ENCODE data around the gene CAPN14. TPM values are rescaled to one million over a fixed set of nuclear protein-coding genes. Genes with fewer than 3 reads are reported as not detected.
A peak's percentile ranks its signal among the peaks of the same experiment; 100 is the strongest.

The CAPN14 gene
- total RNA-seq, 1 donor: under 0.01 TPM

DNA sequence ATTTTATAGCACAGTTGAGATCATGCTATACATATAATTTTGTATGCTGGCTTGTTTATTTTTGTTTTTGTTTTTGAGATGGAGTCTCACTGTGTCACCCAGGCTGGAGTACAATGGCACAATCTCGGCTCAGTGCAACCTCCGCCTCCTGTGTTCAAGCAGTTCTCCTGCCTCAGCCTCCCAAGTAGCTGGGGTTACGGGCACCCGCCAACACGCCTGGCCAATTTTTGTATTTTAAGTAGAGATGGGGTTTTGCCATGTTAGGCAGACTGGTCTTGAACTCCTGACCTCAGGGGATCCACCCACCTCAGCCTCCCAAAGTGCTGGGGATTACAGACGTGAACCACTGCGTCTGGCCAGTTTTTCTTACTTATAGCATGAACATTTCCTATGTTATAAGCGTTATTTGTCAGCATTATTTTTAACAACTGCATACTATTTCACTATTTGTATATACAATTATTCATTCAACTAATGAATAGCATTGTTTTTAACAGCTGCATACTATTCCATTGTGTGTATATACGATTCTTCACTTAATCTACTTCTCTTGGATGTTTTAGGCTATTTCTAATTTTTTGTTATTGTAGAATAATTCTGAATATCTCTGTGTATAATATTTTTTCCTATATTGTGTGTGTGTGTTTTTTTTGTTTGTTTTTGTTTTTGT, 20.2 kb upstream of the CAPN14 start:
- TF ChIP-seq, protein P1, sequence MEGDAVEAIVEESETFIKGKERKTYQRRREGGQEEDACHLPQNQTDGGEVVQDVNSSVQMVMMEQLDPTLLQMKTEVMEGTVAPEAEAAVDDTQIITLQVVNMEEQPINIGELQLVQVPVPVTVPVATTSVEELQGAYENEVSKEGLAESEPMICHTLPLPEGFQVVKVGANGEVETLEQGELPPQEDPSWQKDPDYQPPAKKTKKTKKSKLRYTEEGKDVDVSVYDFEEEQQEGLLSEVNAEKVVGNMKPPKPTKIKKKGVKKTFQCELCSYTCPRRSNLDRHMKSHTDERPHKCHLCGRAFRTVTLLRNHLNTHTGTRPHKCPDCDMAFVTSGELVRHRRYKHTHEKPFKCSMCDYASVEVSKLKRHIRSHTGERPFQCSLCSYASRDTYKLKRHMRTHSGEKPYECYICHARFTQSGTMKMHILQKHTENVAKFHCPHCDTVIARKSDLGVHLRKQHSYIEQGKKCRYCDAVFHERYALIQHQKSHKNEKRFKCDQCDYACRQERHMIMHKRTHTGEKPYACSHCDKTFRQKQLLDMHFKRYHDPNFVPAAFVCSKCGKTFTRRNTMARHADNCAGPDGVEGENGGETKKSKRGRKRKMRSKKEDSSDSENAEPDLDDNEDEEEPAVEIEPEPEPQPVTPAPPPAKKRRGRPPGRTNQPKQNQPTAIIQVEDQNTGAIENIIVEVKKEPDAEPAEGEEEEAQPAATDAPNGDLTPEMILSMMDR (IDR thresholded peaks at IDR 0.05; ENCODE audit: insufficient read depth, low read depth, low read length): no peak
- no peak overlapping the region for H3K4me3 ChIP-seq (ENCODE audit: low read depth, low read length)
- no peak for DNase-seq (ENCODE audit: low read depth)

DNA sequence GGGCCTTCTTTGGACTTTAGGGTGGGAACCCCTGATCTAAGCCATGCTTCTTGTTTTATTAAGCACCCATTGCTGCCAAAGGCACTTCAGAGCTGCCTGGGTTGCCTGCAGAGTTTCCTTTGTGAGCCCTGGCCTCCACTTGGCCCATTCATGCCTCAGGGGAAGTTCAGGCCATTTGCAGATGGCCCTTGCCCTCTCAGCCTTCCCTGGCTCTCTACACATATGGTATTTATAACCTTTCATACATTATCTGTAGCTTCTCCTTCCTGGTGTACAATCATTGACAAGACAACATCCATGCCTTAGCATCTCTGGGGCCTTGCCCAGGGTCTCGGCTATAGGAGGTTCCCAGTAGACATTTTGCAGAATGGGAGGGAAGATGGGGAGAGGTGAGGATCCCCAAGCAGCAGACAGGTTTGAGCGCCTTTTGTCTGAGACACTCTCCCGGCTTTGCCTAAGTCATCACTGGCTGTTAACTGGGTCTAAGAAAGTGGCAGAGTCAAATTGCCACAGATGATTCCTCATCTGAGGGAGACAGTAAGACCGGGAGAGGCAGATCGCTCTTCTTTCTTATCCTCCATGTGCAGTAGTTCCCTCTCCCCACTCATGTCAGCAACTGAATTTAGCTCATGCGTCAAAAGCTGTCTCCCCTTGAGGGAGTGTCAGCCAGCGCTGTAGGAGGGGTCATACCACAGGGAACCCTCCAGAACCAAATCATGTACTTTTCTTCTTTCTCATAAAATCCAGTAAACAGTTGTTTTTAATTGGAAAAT, 19.3 kb upstream of the CAPN14 start:
- DNase-seq (ENCODE audit: low read depth): no peak
- TF ChIP-seq, protein P1 (IDR thresholded peaks at IDR 0.05; ENCODE audit: insufficient read depth, low read depth, low read length): no peak

DNA sequence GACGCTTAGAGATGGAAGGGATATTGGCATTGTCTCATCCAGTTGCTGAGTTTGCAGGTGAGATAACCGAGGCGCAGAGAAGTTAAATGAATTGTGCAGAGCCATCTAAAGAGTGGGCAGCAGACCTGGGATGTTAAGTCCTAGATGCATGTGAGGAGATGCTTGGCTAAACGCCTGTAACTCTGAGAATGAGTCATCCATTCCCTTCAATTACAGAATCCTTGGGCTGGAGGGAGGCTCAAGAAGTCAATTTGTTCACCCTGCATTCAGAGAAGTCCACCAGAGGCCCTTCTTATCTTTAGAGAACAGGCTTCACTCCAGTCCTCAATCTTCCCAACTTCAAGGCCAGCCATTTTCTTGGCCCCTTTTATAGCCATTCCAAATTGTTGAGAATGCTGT, 18.2 kb upstream of the CAPN14 start:
- DNase-seq (ENCODE audit: low read depth): peak; percentile 83
- TF ChIP-seq, protein P1 (IDR thresholded peaks at IDR 0.05; ENCODE audit: insufficient read depth, low read depth, low read length): no peak
- peak overlapping the region; percentile 79 for H3K4me3 ChIP-seq (ENCODE audit: low read depth, low read length)

More for the DNA sequence above, 19.3 kb upstream of the CAPN14 start:
- H3K4me3 ChIP-seq (ENCODE audit: low read depth, low read length): peak overlapping the region; percentile 79

DNA sequence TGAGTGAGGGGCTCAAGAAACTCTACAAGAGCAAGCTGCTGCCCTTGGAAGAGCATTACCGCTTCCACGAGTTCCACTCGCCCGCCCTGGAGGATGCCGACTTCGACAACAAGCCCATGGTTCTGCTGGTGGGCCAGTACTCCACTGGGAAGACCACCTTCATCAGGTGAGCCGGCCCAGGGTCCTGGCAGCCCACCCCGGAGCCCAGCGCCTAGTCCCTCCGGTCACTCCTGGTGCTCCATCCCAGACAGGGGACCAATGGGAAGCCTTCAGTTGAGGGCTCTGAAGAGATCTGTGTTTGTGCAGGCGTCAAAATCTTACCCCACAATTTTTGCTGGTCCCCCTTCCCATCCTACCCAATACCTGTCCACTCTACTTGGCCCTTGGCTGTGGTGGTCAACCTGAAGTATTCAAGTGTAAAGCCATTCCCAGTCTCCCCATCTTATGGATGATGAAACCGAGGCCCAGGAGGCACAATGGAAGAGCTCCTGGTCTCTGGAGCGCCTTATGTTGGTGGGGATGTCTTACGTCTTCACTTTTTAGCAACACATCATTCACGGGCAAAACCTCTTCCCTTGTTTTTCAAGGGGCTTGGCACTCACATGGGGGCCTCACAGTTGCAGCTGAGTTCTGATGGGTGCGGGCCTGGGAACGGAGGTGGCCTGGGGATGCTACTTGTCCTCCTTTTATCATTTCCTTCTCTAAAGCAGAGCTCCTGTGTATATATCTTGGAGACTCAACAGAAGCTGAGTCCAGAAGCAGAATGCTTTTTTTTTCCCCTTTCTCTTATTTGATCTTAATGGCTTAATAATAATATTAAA, 17.6 kb upstream of the CAPN14 start:
- DNase-seq (ENCODE audit: low read depth): no peak
- peak overlapping the region; percentile 79 for H3K4me3 ChIP-seq (ENCODE audit: low read depth, low read length)
- TF ChIP-seq, protein P1 (IDR thresholded peaks at IDR 0.05; ENCODE audit: insufficient read depth, low read depth, low read length): no peak

DNA sequence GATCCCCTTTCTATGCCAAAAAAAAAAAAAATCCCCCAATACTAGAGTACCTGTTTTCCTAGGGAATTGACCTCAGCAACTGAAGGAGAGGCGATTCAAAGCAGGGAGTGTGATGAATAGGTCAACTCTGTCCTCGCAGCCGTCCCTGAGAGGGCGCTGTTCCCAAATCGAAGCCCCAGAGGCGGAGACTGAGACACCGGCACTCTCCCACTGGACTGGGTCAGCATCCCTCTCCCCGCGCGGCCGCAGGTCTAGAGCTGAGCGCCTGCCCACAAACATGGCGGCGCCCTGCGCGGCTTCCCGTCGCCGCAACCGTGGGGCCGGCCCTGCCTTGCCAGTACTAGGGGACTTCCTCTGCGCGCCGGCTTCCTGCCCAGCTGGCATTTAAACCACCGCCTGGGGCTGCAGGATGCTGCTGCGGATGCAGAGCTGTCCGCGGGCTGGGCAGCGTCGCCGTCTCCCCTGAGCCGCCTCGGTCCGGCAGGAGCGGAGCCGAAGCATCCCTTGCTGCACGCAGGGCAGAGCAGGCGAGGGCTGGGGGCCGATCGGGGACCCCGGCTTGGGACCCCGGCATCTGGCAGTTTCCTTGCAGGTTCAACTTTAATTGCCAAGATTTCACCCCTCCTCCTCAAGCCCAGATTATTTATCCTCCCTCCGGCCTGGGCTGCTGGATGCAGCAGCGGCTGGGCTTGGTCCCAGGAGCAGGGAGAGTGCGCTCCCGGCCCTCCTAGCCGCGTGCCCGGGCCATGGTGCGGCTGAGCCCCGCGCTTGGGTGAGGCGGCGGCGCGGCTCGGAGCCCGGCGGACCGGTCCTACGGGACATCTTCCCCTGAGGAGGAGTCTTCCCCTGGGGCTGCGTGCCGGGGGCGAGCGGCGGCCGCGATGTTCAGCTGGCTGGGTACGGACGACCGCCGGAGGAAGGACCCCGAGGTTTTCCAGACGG, 16.7 kb upstream of the CAPN14 start, which contains the start of gene EHD3:
EHD3 (plus strand) TSS at position 412 of the 942 bp plus-strand sequence; CDS start at position 882, 470 bp downstream.
- TF ChIP-seq, protein P1 (IDR thresholded peaks at IDR 0.05; ENCODE audit: insufficient read depth, low read depth, low read length): peak; percentile 71
- peak; percentile 92 for DNase-seq (ENCODE audit: low read depth)
- peak within 1 kb of the TSS; percentile 79 for H3K4me3 ChIP-seq (ENCODE audit: low read depth, low read length)

DNA sequence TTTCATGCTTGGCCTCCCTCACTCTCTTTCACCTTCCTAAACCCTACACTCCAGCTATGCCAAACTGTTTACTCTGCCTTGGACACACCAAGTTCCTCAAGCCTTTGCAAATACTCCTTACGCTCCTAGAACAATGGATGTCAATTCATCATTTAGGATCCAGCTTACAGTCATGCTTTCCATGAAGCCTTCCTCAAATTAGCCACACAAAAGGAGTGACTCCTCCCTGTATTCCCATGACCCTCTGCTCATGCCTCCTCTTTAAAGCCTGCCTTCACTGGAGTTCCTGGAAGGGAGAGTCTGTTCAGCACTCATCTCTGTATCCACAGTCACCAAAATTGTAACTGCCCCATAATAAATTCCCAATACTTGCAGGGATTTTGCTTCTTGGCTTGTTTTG, 15.9 kb upstream of the CAPN14 start:
- TF ChIP-seq, protein P1 (IDR thresholded peaks at IDR 0.05; ENCODE audit: insufficient read depth, low read depth, low read length): no peak
- no peak for DNase-seq (ENCODE audit: low read depth)
- H3K4me3 ChIP-seq (ENCODE audit: low read depth, low read length): no peak overlapping the region
